Ishikawa (cell line): ENCODE results near the gene DMTF1.

Source experiments
- CEBPB ChIP-seq: IDR thresholded peaks from 2 replicates; pipeline ENCODE4 v1.6.1; 2012
- CREB1 ChIP-seq: IDR thresholded peaks from 2 replicates; pipeline ENCODE4 v1.6.1; 2012; ENCODE audit warnings: low read depth
- EP300 ChIP-seq: IDR thresholded peaks from 2 replicates; pipeline ENCODE4 v1.6.1; 2012; ENCODE audit warnings: borderline replicate concordance
- FOXM1 ChIP-seq: IDR thresholded peaks from 2 replicates; pipeline ENCODE4 v1.6.1; 2012; ENCODE audit warnings: low read depth, borderline replicate concordance
- MAX ChIP-seq: IDR thresholded peaks from 2 replicates; pipeline ENCODE4 v1.6.1; 2012
- RAD21 ChIP-seq: IDR thresholded peaks from 2 replicates; pipeline ENCODE4 v1.6.1; 2012; ENCODE audit warnings: low read depth
- REST ChIP-seq: IDR thresholded peaks from 2 replicates; pipeline ENCODE4 v1.6.1; 2012; ENCODE audit warnings: low read depth, mild to moderate bottlenecking
- TAF1 ChIP-seq: IDR thresholded peaks from 2 replicates; pipeline ENCODE4 v1.6.1; 2012; ENCODE audit warnings: low read depth, mild to moderate bottlenecking
- TCF12 ChIP-seq: IDR thresholded peaks from 2 replicates; pipeline ENCODE4 v1.6.1; 2012; ENCODE audit warnings: low read depth
- TEAD4 ChIP-seq: IDR thresholded peaks from 2 replicates; pipeline ENCODE4 v1.6.1; 2012
- USF1 ChIP-seq: IDR thresholded peaks from 2 replicates; pipeline ENCODE4 v1.6.1; 2012

- TF ChIP-seq RAD21 (no peak), TCF12 (no peak), TAF1 (no peak), MAX (no peak), CREB1 (no peak), CEBPB (no peak), FOXM1 (no peak), USF1 (no peak), TEAD4 (no peak), EP300 (no peak), REST (no peak)
Observed at GRCh38 chr7:87206361-87206760, 54.1 kb downstream of the DMTF1 start.
